ENCODE measurements around the gene TNPO2.
A peak's percentile ranks its signal among the peaks of the same experiment; 100 is the strongest.

Gene TNPO2

GRCh38 chr19:12676384-12676792 is 47.3 kb downstream of the TNPO2 start:
- peak; percentile 87 for DNase-seq (ENCODE audit: low spot score)

- DNase-seq (ENCODE audit: low spot score) = no peak
Observed at GRCh38 chr19:12675940-12676339, 47.8 kb downstream of the TNPO2 start.

GRCh38 chr19:12675399-12675798 is 48.3 kb downstream of the TNPO2 start:
- DNase-seq (ENCODE audit: low spot score) = no peak

- DNase-seq (ENCODE audit: low spot score) = no peak
Observed at GRCh38 chr19:12672744-12673143, 51.0 kb downstream of the TNPO2 start.

GRCh38 chr19:12670159-12670928 is 53.4 kb downstream of the TNPO2 start:
- no peak for DNase-seq (ENCODE audit: low spot score)

GRCh38 chr19:12669270-12670158 is 54.2 kb downstream of the TNPO2 start:
- DNase-seq (ENCODE audit: low spot score) = peak; percentile 72

GRCh38 chr19:12668932-12669269 is 54.8 kb downstream of the TNPO2 start:
- DNase-seq (ENCODE audit: low spot score) = no peak

GRCh38 chr19:12668346-12668745 is 55.4 kb downstream of the TNPO2 start:
- no peak for DNase-seq (ENCODE audit: low spot score)

- DNase-seq (ENCODE audit: low spot score) = no peak
Observed at GRCh38 chr19:12667731-12668302, 55.9 kb downstream of the TNPO2 start.

GRCh38 chr19:12666265-12667048 is 57.3 kb downstream of the TNPO2 start, which contains the start of the genes MAN2B1 and WDR83:
TSS of gene MAN2B1 (minus strand) at chr19:12666742. CDS start at chr19:12666701, 41 bp downstream.
TSS of gene WDR83 (plus strand) at chr19:12666807. CDS start at chr19:12669791, 2,984 bp downstream.
- peak; percentile 97 for DNase-seq (ENCODE audit: low spot score)

- no peak for DNase-seq (ENCODE audit: low spot score)
Observed at GRCh38 chr19:12665671-12666264, 58.0 kb downstream of the TNPO2 start.

GRCh38 chr19:12665281-12665573 is 58.5 kb downstream of the TNPO2 start:
- DNase-seq (ENCODE audit: low spot score) = no peak

GRCh38 chr19:12664406-12665280 is 59.1 kb downstream of the TNPO2 start:
- no peak for DNase-seq (ENCODE audit: low spot score)

- DNase-seq (ENCODE audit: low spot score) = no peak
Observed at GRCh38 chr19:12660980-12661379, 62.8 kb downstream of the TNPO2 start.

GRCh38 chr19:12657966-12658365 is 65.8 kb downstream of the TNPO2 start:
- no peak for DNase-seq (ENCODE audit: low spot score)

- DNase-seq (ENCODE audit: low spot score) = no peak
Observed at GRCh38 chr19:12656899-12657571, 66.7 kb downstream of the TNPO2 start.

- DNase-seq (ENCODE audit: low spot score) = no peak
Observed at GRCh38 chr19:12655546-12655945, 68.2 kb downstream of the TNPO2 start.

- DNase-seq (ENCODE audit: low spot score) = no peak
Observed at GRCh38 chr19:12652219-12652618, 71.5 kb downstream of the TNPO2 start.

GRCh38 chr19:12649941-12650340 is 73.8 kb downstream of the TNPO2 start:
- no peak for DNase-seq (ENCODE audit: low spot score)

Measured in HuH-7 (cell line).